Keratinocyte (primary cell): Measurements from ENCODE around the gene MAP9.

ENCODE experiments used
- CTCF ChIP-seq, 3 experiments: IDR thresholded peaks in 1 of 3; conservative IDR thresholded peaks in 1 of 3; optimal IDR thresholded peaks in 1 of 3; 2 replicates in 2 of 3; 3 replicates in 1 of 3; pipeline versions ENCODE3 to v1.5.1; 2011; ENCODE audit warnings: low read length in 3 of 3, mild to moderate bottlenecking in 3 of 3, moderate library complexity in 2 of 3, control low read depth in 1 of 3, inconsistent platforms in 1 of 3; ENCODE audit not compliant: insufficient read depth in 2 of 3; ENCODE audit errors: extremely low read depth in 1 of 3
- EZH2 ChIP-seq: IDR thresholded peaks from one replicate; pipeline ENCODE4 v1.6.1; 2012; ENCODE audit warnings: inconsistent platforms, mild to moderate bottlenecking, low read length, moderate library complexity

GRCh38 chr4:155336242-155336641, 40.5 kb downstream of the MAP9 start:
- no peak for TF ChIP-seq CTCF (optimal IDR thresholded peaks at IDR 0.05 in 1 of 3, IDR thresholded peaks at IDR 0.05 in 1 of 3, conservative IDR thresholded peaks at IDR 0.05 in 1 of 3; ENCODE audit: extremely low read depth in 1 of 3, insufficient read depth in 2 of 3, low read length in 3 of 3)
- TF ChIP-seq EZH2: no peak
